Medulla oblongata (tissue), 1 donor: ENCODE results near the gene CADPS2.
A peak's percentile ranks its signal among the peaks of the same experiment; 100 is the strongest.

Experiments
- DNase-seq: peaks from one replicate; pipeline ENCODE4 v3.0.0-alpha.2; 2015; ENCODE audit errors: extremely low spot score

CADPS2 gene

DNA sequence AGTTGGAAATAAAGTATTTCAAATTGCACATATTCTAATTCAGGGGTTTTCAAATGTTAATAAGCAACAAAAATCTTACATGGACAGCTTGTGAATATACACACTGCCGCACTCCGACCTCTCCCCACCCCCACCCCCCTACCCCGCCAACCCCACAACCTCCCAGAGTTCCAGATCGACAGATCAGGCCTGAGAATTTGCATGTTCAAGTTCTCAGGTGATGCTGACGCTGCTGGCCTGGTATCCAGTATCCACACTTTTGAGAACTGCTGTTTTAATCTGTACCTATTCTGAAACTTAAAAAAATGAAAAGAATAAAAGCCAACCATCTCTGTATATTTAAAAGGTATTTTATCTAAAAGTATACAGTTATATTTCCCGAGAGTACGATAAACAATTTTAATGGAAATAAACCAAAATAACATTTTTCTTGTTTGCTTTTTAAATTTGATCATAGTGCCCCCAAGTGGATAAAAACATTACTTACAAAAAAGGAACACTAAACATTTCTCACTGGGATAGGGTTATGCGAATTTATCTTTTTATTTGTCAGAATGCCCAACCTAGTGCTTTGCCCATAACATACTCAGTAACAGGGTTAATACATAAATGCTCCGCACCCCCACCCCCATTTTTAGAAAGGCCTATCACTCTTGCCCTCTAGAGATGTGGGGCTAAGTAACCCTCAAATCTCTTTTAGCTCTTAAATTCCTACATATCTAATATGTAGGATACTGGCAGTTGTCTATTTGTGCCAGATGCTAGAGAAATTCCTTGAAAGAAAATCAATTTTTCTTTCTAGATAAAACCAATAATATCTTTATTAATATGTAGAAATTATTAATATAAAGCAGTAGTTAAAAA, 353.6 kb downstream of the CADPS2 start:
- peak; percentile 38 for DNase-seq

DNA sequence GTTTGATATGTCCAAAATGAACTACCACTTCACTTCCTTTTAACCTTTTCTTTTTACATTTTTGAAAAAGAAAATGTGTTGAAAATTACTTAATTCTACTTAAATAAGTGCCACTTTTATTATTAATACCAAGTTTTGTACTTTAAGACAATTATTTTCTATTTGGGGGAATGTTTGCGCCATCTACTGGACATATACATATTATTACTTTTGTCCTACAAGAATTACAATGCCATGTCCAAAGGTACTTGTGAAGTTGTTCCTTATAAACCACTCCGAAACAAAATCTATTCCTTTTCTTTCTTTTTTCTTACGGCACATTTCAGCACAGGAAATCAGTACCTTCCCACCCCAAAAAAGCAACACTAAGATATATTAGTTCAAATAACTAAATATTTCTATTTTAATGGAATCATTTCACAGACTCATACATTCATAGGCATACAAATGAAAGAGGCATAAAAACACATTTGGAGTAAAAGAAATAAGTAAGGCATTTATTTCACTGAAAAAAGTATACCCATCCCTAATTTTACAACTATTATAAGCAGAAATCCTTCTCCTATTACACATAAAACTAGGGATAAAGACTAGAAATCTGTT, 357.3 kb downstream of the CADPS2 start:
- peak; percentile 67 for DNase-seq

DNA sequence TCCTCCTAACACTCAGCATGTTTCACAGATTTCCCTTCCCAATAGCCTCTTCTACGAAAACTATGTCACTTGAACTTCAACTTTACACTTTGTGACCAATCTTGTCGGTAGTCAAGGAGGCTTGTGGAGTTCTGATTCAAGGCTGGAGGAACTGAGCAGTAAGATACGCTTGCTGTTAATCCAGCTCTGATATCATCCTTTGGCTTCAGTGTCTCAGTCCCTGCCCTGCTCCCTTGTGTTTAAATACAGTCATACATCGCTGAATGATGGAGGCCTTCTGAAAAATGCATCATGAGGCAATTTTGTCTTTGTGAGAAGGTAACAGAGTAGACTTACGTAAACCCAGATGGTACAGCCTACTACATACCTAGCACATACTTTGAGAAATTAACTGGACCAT, 360.9 kb downstream of the CADPS2 start:
- no peak for DNase-seq

DNA sequence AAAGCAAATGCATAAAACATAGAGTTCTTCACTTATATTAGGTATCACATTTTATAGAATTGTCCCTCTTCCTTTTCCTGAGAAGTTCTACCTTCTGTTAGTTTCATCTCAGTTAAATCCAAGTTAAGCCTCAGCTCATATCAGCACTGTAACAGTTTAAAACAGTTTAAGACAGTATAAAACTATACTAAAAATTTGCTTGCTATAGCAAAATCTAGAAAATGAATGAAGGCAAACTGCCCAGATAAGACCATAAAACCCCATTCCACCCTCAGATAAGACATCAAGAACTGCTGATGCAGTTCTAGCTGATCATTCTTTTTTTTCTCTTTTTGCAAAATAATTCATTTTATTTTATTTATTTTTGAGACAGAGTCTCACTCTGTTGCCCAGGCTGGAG, 364.5 kb downstream of the CADPS2 start:
- no peak for DNase-seq

DNA sequence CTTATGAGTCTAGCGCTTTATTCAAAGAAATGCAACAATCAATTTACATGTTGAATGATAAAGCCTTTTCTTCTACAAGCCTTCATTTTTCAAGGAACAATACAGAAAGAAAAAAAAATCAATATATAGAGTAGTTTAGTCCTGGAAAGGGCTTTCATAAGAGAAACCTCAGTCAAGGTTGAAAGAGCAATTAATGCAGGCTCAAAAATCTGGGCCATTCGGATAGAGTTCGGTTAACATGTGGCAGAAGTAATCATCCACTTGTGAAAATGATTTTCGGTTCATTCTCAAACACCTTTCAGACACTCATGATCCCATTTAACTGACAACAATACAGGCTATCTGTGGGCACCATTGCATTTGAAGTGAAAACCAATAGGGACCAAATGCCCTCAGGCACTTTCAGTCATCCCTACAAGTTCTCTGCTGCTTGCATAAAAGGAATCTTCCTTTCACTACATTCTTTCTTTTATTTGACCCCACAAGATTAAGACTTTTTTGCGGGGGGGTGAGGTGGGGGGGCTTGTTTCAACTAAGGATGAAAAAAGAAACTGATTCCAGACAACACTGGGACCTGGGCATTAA, 365.2 kb downstream of the CADPS2 start:
- DNase-seq, result no peak

DNA sequence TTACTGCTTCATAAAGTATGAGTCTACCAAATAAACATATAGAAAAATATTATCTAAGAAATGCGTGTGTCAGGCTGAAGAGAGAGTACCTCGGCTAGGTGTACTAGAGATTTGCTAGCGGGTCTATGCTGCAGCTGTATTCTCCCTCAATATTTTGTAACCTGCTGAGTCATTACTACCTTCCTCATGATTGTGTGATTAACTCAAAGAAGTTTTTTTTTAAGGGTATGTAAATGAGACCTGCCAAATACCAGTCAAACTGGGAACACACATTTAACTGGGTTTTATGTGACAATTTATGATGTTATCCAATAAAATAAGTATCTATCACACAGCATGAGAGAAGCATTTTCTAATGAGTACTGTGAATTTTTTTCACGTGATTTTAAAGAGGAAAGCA, 367.8 kb downstream of the CADPS2 start:
- DNase-seq, result no peak

DNA sequence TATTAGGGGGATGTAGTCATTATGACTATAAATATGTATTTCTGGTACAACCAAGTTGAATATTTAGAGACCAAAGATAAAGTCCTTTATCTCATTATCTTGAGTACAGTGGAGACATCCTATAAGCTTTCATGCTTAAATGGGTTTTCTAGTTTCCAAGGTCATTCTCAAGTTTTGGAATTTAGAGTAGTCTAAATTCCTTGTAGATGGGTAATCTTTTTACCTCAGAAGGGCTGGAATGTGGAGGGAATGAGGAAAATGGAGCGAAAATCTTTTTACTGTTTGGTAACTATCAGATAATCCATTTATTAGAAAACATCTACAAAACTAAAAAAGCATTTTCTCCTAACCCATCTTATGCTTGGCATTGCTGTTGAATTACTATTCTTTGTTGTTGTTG, 368.7 kb downstream of the CADPS2 start:
- DNase-seq, result no peak

DNA sequence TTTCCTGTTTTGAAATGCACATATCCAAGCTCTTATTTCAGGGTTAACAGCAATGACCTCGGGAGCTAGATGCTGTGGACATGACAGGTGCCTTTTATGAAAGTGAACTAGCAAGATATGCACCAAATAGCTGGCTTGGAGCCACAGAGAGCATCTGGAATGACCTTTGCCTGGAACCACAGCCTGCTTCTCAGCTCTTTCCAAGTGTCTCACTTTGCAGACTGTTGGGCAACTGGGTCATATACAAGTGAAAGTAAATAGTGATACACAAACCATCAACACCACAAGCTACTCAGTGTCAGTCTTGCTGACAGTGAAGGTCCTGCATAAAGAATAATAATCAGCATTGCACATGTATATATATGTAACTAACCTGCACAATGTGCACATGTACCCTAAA, 370.9 kb downstream of the CADPS2 start:
- no peak for DNase-seq

DNA sequence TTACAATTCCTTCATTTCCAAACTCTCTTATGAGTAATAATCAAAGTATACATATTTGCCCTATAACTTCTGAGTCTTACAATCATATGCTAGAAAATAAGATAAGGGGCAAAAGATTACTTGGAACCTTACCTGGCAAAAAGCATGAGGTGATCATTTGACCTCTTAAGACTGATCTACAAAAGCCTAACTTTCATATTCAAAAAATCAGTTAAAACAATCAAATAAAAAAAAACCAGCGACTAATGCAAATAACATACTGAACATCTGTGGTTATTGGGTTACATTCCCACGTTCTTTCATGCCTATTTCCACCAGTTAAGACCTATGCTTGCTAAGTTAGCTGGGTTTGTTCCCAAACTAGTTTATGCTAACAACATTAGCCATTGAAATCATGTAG, 375.0 kb downstream of the CADPS2 start:
- no peak for DNase-seq

DNA sequence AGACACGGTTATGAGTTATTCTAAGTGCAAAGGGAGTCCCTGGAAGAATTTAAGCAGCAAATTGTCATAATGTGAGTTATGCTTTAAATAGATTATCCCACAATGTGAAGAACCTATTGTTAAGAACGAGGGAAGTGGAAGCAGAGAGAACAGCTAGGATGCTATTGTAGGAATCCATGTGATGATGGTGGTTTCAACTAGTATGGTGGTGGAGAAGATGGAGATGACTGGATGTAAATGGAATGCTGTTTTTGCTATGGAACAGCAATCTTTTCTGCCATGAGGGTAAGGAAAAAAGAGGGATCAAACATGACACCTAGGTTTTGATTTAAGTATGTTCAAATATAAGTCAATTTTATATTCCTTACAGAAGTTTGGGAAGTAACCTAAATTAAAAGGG, 378.7 kb downstream of the CADPS2 start:
- no peak for DNase-seq

DNA sequence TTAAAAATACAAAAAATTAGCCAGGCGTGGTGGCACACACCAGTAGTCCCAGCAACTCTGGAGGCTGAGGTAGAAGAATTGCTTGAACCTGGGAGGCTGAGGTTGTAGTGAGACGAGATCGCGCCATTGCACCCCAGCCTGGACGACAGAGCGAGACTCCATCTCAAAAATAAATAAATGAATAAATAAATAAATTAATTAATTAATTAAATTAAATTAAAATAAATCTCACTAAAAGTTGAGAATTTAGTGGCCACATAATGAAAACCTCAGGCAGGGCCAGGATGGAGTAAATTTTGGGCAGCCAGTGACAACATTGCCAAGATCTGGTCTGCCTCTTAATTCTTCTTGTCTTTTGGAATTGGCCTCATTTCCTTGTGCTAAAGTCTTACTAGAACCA, 394.3 kb downstream of the CADPS2 start:
- DNase-seq, result no peak

DNA sequence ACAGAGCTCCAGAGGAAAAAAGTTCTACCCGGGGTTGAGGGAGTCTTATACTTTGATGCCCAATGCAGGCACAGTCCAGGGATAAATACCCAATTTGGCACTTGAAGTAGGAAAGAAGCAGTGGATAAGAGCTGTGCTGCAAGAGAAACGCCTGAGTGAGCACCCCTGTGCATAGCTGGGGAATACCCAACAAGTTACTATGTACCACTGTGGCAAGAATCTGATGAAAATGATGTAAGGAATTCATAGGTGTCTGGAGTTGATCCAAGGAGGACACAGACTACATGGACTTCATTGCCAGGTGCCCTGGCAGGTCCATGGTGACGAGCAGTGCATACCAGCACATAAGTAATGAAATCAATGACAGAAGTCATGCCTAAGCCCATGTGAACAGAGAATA, 398.0 kb downstream of the CADPS2 start:
- no peak for DNase-seq

DNA sequence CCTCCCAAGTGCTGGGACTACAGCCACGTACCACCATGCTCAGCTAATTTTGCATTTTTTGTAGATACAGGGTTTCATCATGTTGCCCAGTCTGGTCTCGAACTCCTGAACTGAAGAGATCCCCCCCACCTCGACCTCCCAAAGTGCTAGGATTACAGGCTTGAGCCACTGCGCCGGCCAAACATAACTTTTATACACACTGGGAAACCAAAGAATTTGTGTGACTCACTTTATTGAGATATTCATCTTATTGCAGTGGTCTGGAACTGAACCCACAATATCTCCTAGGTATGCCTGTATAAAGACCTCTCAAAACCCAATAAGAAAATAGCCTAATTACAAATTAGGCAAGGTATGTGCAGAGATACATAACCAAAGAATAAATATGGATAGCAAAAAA, 399.1 kb downstream of the CADPS2 start:
- no peak for DNase-seq

DNA sequence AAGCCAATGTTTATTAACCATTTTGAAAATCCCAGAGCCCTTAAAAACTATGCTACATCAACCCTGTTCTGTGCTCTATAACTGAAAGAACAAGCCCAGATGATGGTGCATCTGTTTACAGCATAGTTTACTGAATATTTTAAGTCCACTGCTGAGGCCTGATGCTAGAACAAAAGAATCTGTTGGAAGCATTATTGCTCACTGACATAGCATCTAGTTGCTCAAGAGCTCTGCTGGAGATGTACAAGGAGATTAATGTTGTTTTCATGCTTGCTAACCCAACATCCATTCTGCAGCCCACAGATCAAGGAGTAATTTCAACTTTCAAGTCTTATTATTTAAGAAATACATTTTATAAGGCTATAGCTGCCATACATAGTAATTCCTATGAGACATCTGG, 400.4 kb downstream of the CADPS2 start:
- no peak for DNase-seq

DNA sequence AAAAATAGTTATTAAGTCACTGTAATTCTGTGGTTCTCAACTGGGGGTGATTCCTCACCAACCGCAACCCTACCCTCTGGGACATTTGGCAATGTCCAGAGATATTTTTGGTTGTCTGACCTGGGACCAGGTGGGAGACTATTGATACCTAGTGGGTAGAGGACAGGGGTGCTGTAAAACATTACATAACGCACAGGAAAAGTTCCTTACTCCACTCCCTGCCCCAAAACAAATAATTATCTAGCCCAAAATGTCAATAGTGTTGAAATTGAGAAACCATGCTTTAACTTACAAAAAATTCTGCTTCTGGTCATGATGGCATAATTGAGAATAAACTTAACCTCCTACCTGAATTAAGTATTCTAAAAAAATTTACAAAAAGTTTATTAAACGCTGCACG, 404.0 kb downstream of the CADPS2 start:
- DNase-seq, result no peak

DNA sequence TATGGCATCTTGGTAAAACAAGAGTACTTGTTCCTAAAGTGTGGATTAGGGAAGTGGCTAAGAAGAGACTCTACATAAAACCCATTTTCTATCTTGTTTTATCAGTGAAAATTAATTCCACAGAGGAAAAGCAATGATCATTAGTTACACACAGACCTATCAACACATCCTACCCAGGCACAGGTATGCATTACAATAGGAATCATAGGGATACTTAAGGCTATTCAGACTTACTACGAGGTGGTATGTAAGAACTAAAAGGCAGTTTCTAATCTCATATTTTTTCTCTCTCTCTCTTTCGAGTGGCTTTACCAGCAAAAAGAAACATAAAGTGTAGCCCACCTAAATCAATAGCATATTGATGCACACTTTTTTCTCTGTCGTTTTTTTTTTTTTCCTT, 415.4 kb downstream of the CADPS2 start:
- DNase-seq, result no peak

DNA sequence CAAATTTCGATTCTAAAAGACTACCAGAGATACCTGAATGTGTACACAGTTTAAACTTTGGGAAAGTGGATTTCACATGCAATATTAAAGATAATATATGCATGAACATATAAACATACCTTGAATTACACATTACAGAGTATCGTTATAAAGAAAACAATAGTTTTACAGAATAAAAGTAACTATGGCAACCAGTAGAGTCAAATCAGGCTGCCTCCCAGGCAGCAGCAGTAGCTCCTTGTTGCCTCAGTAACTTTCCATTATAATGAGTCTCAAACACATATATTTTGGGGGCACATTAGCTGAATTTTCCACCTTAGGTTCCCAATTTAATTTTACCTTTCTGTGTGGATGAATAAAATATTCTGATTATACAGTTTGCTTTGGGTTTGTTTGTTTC, 417.3 kb downstream of the CADPS2 start:
- DNase-seq, result no peak

DNA sequence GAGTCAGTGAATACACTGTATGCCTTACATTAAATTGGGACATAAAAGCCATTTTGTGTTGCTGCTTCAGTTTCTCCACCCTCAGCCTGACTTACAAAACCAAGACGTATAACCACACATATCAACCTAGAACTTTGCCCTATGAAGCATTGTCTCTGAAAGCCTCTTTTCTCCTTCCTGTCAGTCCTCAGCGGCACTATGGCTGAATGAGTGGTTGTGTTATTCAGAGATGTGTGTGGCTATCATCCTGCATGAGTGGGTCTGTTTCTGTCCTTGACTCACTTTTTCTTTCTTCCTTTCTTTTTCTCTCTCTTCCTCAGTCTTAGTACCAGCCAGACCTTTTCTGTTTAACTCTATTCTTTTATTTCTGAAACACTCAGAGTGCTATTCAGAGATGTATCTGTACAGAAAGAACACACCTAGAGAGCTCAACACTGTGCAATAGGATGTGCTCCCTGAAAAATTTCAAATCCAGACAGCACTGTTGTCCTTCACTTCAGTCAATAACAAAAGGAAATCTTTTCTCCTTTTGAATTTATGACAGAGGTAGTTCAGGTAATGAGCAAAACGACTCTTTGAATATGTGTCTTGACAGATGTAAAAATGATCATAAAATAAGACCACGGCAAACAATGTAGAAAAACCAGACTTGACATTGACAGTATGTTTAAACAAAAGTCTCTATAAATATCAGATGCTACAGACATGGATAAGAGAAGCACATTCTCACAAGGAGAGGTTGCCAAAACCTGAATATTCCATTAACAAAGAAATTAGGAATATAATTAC, 418.4 kb downstream of the CADPS2 start:
- DNase-seq, result no peak

DNA sequence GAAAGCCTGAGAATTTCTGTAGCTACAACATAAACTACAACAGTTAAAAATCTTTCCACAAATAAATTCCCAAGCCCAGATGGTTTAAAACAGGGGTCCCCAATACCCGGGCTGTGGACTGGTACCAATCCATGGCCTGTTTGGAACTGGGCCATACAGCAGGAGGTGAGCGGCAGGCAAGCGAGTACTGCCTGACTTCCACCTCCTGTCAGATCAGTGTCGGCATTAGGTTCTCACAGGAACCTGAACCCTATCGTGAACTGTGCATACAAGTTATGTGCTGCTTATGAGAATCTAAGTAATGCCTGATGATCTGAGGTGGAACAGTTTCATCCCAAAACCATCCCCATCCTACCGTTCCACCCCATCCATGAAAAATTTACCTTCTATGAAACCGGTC, 421.0 kb downstream of the CADPS2 start:
- no peak for DNase-seq

DNA sequence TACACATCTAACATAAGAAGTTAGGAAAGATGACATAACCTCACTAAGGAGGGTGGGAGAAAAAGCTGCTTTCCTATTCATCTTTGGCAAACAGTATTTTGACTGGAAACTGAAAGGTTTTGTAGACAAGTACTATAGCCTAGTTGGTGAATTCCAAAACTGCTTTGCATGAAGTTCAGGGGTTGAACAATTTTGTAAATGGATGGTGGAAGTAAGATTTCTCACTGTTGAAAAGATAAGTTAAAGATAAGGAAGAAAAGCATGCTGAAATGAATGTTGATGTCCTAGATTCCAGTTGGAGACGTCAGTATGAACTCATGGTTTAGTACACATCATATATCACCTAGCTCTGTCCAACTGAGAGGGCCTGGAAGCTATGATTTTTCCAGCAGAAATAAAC, 422.6 kb downstream of the CADPS2 start:
- no peak for DNase-seq

DNA sequence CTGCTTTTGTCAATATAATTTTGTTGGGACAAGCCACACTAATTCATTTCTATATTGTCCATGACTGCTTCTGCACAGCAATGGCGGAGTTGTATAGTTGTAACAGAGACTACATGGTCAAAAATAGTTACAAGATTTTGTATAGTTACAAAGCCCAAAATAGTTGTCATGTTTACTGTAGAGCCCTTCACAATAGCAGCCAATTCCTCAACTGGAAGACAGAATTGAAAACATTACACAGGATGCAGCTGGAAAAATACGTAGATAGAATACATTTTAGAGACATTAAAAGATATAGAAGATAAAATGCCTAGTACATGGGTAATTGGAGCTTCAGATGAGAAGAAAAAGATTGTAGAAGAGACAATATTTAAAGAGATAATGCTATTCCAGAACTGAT, 425.3 kb downstream of the CADPS2 start:
- DNase-seq, result no peak

DNA sequence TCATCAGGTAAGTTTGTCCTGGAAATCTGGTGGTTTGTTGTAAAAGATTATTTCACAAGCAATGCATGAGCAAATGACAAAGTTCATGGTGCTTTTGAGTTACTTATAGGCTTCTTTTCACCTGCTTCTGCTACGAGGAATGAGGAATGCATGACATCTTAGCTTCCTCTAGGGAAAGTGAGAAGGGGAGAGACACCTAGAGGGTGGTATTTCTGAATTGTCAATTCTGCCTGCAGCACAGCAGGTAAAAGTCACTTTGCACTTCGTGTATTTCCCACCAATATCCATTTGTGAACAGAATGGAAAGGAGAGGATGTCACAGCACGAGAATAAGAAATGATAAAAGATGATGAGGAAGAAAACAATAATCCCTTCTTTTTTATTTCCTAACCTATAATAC, 428.3 kb downstream of the CADPS2 start:
- no peak for DNase-seq
